Testis (tissue), 3 donors: ENCODE results near the gene KATNAL1. TPM values are rescaled to one million over a fixed set of nuclear protein-coding genes. Genes with fewer than 3 reads are reported as not detected.

Source experiments
- DNase-seq: peaks from one replicate; pipeline ENCODE4 v3.0.0-alpha.2; 2019
- H3K27ac ChIP-seq, 2 donors: fragments of 200-600 bp; sonication (generic); one replicate each; pipeline ENCODE4 v1.5.1; 2019
- H3K27me3 ChIP-seq: fragments of 200-600 bp; sonication (generic); one replicate; pipeline ENCODE4 v1.5.1; 2019
- H3K36me3 ChIP-seq: fragments of 200-600 bp; sonication (generic); one replicate; pipeline ENCODE4 v1.5.1; 2017; ENCODE audit warnings: low read depth; ENCODE audit errors: missing control alignments
- H3K4me1 ChIP-seq: fragments of 200-600 bp; sonication (generic); one replicate; pipeline ENCODE4 v1.5.1; 2019
- H3K4me3 ChIP-seq, 2 donors: fragments of 200-600 bp; sonication (generic); one replicate each; pipeline ENCODE4 v1.5.1; 2017 to 2019
- H3K9me3 ChIP-seq: fragments of 200-600 bp; sonication (generic); one replicate; pipeline ENCODE4 v1.5.1; 2017
- CTCF ChIP-seq, 3 experiments: fragments of 450-650 bp in 2 of 3; fragments of 200-600 bp in 1 of 3; sonication (generic) in 1 of 3; IDR thresholded peaks; one replicate each; pipeline ENCODE4 v1.5.1; 2016 to 2019; ENCODE audit warnings: antibody characterized with exemption in 3 of 3, mild to moderate bottlenecking in 2 of 3, moderate library complexity in 1 of 3
- POLR2A ChIP-seq: fragments of 450-650 bp; IDR thresholded peaks from one replicate; pipeline ENCODE4 v1.6.1; 2017; ENCODE audit warnings: antibody characterized with exemption, mild to moderate bottlenecking, moderate library complexity
- WGBS, 2 donors: methylation state at CpG; one replicate each; pipeline ENCODE4 v1.1.5; 2018; 5-methylcytosine and 5-hydroxymethylcytosine counted together
- intact Hi-C: fragments of 100-400 bp; cut with DNase I; formaldehyde crosslinking; loops from one replicate; pipeline ENCODE4 v1.15.1; 2023; ENCODE audit warnings: low total_unique reads
- polyA plus RNA-seq: library from polyadenylated mRNA; stranded (reverse); fragments of 350-450 nt; fragmentation: Illumina TruSeq; extraction: RNeasy Lipid Tissue Mini Kit (QIAGEN cat#74804); gene quantifications from one replicate; pipeline ENCODE4 v1.2.3, GENCODE V29; 2014; ENCODE audit warnings: low read depth, low replicate concordance; ENCODE audit not compliant: insufficient read depth
- total RNA-seq, 2 donors: library from RNA; depleted of rRNA; stranded (reverse); fragments of >200 nt; gene quantifications; one replicate each; pipeline ENCODE4 v1.2.3, GENCODE V29; 2016

Gene KATNAL1
- total and polyA plus RNA-seq, 3 donors from 2014 or later = 19.0 to 40.5 (median 20.1) TPM

- DNase-seq = no peak
- H3K27me3 ChIP-seq = no peaks in the 10 kb centered on the region
- intact Hi-C loops = no loop called here
- WGBS, 2 donors = 91 to 97% methylated on average over 2 of the region's 2 CpGs
- H3K27ac ChIP-seq = no peak overlapping the region
- H3K36me3 ChIP-seq = no peaks in the 10 kb centered on the region
- H3K9me3 ChIP-seq = no peaks in the 10 kb centered on the region
- no peak overlapping the region for H3K4me3 ChIP-seq
- H3K4me1 ChIP-seq = peaks cover 4% of the 10 kb centered on the region
- TF ChIP-seq POLR2A (no peak), CTCF (IDR thresholded peaks at IDR 0.05) (no peak)
Observed at GRCh38 chr13:30314069-30314468, 6.7 kb upstream of the KATNAL1 start.

- no peak for DNase-seq
Observed at GRCh38 chr13:30313311-30313710, 6.0 kb upstream of the KATNAL1 start.

GRCh38 chr13:30312904-30313303, 5.6 kb upstream of the KATNAL1 start:
- no peaks in the 10 kb centered on the region for H3K9me3 ChIP-seq
- no peak for DNase-seq
- H3K27me3 ChIP-seq = no peaks in the 10 kb centered on the region
- 47 to 67% methylated on average over 1 of the region's 1 CpG for WGBS, 2 donors
- H3K27ac ChIP-seq = no peak overlapping the region
- intact Hi-C loops = no loop called here
- H3K36me3 ChIP-seq = no peaks in the 10 kb centered on the region
- H3K4me3 ChIP-seq = no peak overlapping the region
- no peak for TF ChIP-seq POLR2A
- no peak for TF ChIP-seq CTCF (IDR thresholded peaks at IDR 0.05)
- peaks cover 1% of the 10 kb centered on the region for H3K4me1 ChIP-seq

More at GRCh38 chr13:30313311-30313710, 6.0 kb upstream of the KATNAL1 start:
- no peak overlapping the region for H3K4me3 ChIP-seq
- no peak overlapping the region for H3K27ac ChIP-seq
- H3K9me3 ChIP-seq = no peaks in the 10 kb centered on the region
- H3K4me1 ChIP-seq = peaks cover 4% of the 10 kb centered on the region
- no peaks in the 10 kb centered on the region for H3K27me3 ChIP-seq
- H3K36me3 ChIP-seq = no peaks in the 10 kb centered on the region
- TF ChIP-seq POLR2A (no peak), CTCF (IDR thresholded peaks at IDR 0.05) (no peak)
- intact Hi-C loops = no loop called here
- WGBS, 2 donors = 44 to 58% methylated on average over 3 of the region's 3 CpGs

- 80 to 83% methylated on average over 4 of the region's 4 CpGs for WGBS, 2 donors
- Histone ChIP-seq H3K36me3 (no peaks in the 10 kb centered on the region), H3K4me3 (no peak overlapping the region), H3K27ac (no peak overlapping the region), H3K27me3 (no peaks in the 10 kb centered on the region), H3K4me1 (peaks cover 3% of the 10 kb centered on the region), H3K9me3 (no peaks in the 10 kb centered on the region)
- TF ChIP-seq POLR2A = no peak
- no peak for TF ChIP-seq CTCF (IDR thresholded peaks at IDR 0.05)
- intact Hi-C loops = no loop called here
- no peak for DNase-seq
Observed at GRCh38 chr13:30308548-30308947, 1.2 kb upstream of the KATNAL1 start.

GRCh38 chr13:30307971-30308290, 580 bp upstream of the KATNAL1 start:
- no peak for DNase-seq
- intact Hi-C loops = no loop called here
- Histone ChIP-seq H3K4me3 (peak overlapping the region; percentile 93 to 99), H3K27ac (peak overlapping the region in 1 of 2 donors; percentile 95), H3K4me1 (peaks cover 3% of the 10 kb centered on the region), H3K36me3 (no peaks in the 10 kb centered on the region), H3K27me3 (no peaks in the 10 kb centered on the region), H3K9me3 (no peaks in the 10 kb centered on the region)
- WGBS, 2 donors = 29 to 35% methylated on average over 8 of the region's 8 CpGs
- TF ChIP-seq CTCF (IDR thresholded peaks at IDR 0.05) (no peak), POLR2A (no peak)
